Vagina (tissue), 2 donors: ENCODE data around the gene EVL. TPM values are rescaled to one million over a fixed set of nuclear protein-coding genes. Genes with fewer than 3 reads are reported as not detected.

Experiments
- DNase-seq, 2 donors: peaks; one replicate each; pipeline ENCODE4 v3.0.0-alpha.2; 2017; ENCODE audit errors: extremely low spot score in 2 of 2
- H3K27ac ChIP-seq: fragments of 200-600 bp; sonication (generic); one replicate; pipeline ENCODE4 v1.5.1; 2019
- H3K27me3 ChIP-seq: fragments of 200-600 bp; sonication (generic); one replicate; pipeline ENCODE4 v1.5.1; 2019
- H3K36me3 ChIP-seq, 2 donors: fragments of 200-600 bp; sonication (generic); one replicate each; pipeline ENCODE4 v1.5.1; 2017 to 2019
- H3K4me1 ChIP-seq: fragments of 200-600 bp; sonication (generic); one replicate; pipeline ENCODE4 v1.5.1; 2019
- H3K4me3 ChIP-seq, 2 donors: fragments of 200-600 bp; sonication (generic); 1 replicate in 1 of 2; 2 replicates in 1 of 2; pipeline ENCODE4 v1.5.1; 2016 to 2019
- H3K9me3 ChIP-seq: fragments of 200-600 bp; sonication (generic); one replicate; pipeline ENCODE4 v1.5.1; 2019
- CTCF ChIP-seq, 3 experiments: fragments of 450-650 bp in 2 of 3; fragments of 200-600 bp in 1 of 3; sonication (generic) in 1 of 3; IDR thresholded peaks; one replicate each; pipeline ENCODE4 v1.5.1; 2017 to 2019; ENCODE audit warnings: antibody characterized with exemption in 3 of 3, mild to moderate bottlenecking in 2 of 3, moderate library complexity in 2 of 3
- POLR2A ChIP-seq, 2 donors: fragments of 450-650 bp; IDR thresholded peaks; one replicate each; pipeline ENCODE4 v1.6.1; 2017; ENCODE audit warnings: antibody characterized with exemption in 2 of 2, mild to moderate bottlenecking in 2 of 2, moderate library complexity in 2 of 2
- POLR2AphosphoS5 ChIP-seq, 2 donors: sonication (generic); formaldehyde crosslinking; IDR thresholded peaks; one replicate each; pipeline ENCODE4 v1.9.0; 2017; ENCODE audit warnings: antibody characterized with exemption in 2 of 2, mild to moderate bottlenecking in 2 of 2, low read depth in 1 of 2; ENCODE audit not compliant: insufficient read depth in 1 of 2
- intact Hi-C: fragments of 100-400 bp; cut with DNase I; formaldehyde crosslinking; loops from one replicate; pipeline ENCODE4 v1.15.1; 2023
- total RNA-seq: library from RNA; depleted of rRNA; stranded (reverse); fragments of >200 nt; gene quantifications from one replicate; pipeline ENCODE4 v1.2.3, GENCODE V29; 2016

EVL gene
- total RNA-seq, 1 donor from 2014 or later: 112 TPM

- no peaks in the 10 kb centered on the region for H3K9me3 ChIP-seq
- H3K36me3 ChIP-seq: no peaks in the 10 kb centered on the region
- no peak for DNase-seq
- no peaks in the 10 kb centered on the region for H3K27me3 ChIP-seq
- no peak overlapping the region for H3K4me3 ChIP-seq
- TF ChIP-seq POLR2A (IDR thresholded peaks at IDR 0.05): no peak
- TF ChIP-seq CTCF (IDR thresholded peaks at IDR 0.05): no peak
- no peak for TF ChIP-seq POLR2AphosphoS5 (IDR thresholded peaks at IDR 0.05; ENCODE audit: insufficient read depth in 1 of 2, low read depth in 1 of 2)
- H3K4me1 ChIP-seq: peaks cover 10% of the 10 kb centered on the region
- no peak overlapping the region for H3K27ac ChIP-seq
- intact Hi-C loops: no loop called here
Observed at GRCh38 chr14:100051543-100051942, 13.7 kb upstream of the EVL start.

GRCh38 chr14:100052819-100053218, 12.4 kb upstream of the EVL start:
- Histone ChIP-seq H3K27me3 (no peaks in the 10 kb centered on the region), H3K4me3 (no peak overlapping the region), H3K27ac (no peak overlapping the region), H3K9me3 (no peaks in the 10 kb centered on the region), H3K36me3 (no peaks in the 10 kb centered on the region), H3K4me1 (peaks cover 12% of the 10 kb centered on the region)
- no peak for DNase-seq
- intact Hi-C loops: no loop called here
- no peak for TF ChIP-seq CTCF (IDR thresholded peaks at IDR 0.05)
- no peak for TF ChIP-seq POLR2A (IDR thresholded peaks at IDR 0.05)
- no peak for TF ChIP-seq POLR2AphosphoS5 (IDR thresholded peaks at IDR 0.05; ENCODE audit: insufficient read depth in 1 of 2, low read depth in 1 of 2)

- TF ChIP-seq POLR2AphosphoS5 (IDR thresholded peaks at IDR 0.05; ENCODE audit: insufficient read depth in 1 of 2, low read depth in 1 of 2) (no peak), POLR2A (IDR thresholded peaks at IDR 0.05) (no peak), CTCF (IDR thresholded peaks at IDR 0.05) (no peak)
- H3K27ac ChIP-seq: no peak overlapping the region
- no peaks in the 10 kb centered on the region for H3K36me3 ChIP-seq
- no peak for DNase-seq
- H3K27me3 ChIP-seq: no peaks in the 10 kb centered on the region
- peaks cover 19% of the 10 kb centered on the region for H3K4me1 ChIP-seq
- intact Hi-C loops: no loop called here
- no peaks in the 10 kb centered on the region for H3K9me3 ChIP-seq
- H3K4me3 ChIP-seq: no peak overlapping the region
Observed at GRCh38 chr14:100054316-100055075, 10.7 kb upstream of the EVL start.

GRCh38 chr14:100056431-100056830, 8.8 kb upstream of the EVL start:
- Histone ChIP-seq H3K4me3 (no peak overlapping the region), H3K27ac (no peak overlapping the region), H3K4me1 (peaks cover 20% of the 10 kb centered on the region), H3K27me3 (no peaks in the 10 kb centered on the region), H3K36me3 (no peaks in the 10 kb centered on the region), H3K9me3 (no peaks in the 10 kb centered on the region)
- intact Hi-C loops: no loop called here
- TF ChIP-seq CTCF (IDR thresholded peaks at IDR 0.05) (no peak), POLR2A (IDR thresholded peaks at IDR 0.05) (no peak), POLR2AphosphoS5 (IDR thresholded peaks at IDR 0.05; ENCODE audit: insufficient read depth in 1 of 2, low read depth in 1 of 2) (no peak)
- no peak for DNase-seq
